Measurements from ENCODE around the gene URM1. TPM values are rescaled to one million over a fixed set of nuclear protein-coding genes. Genes with fewer than 3 reads are reported as not detected.

The URM1 gene
- total RNA-seq, 1 experiment from 2014 or later = 45.4 TPM

GRCh38 chr9:128391956-128392301 is 20.8 kb downstream of the URM1 start:
- Histone ChIP-seq H3K4me3 (ENCODE audit: low read depth in 2 of 2, low read length in 2 of 2) (no peak overlapping the region), H3K9me3 (ENCODE audit: control insufficient read depth, insufficient read depth, low read depth, low read length) (no peaks in the 10 kb centered on the region), H3K27me3 (ENCODE audit: control insufficient read depth, insufficient read depth, low read length) (no peaks in the 10 kb centered on the region), H3K27ac (ENCODE audit: low read length) (no peak overlapping the region), H3K4me1 (ENCODE audit: control insufficient read depth, insufficient read depth, low read length) (no peaks in the 10 kb centered on the region), H3K36me3 (ENCODE audit: control insufficient read depth, insufficient read depth, low read length) (no peaks in the 10 kb centered on the region)
- intact Hi-C loops (cut with micrococcal nuclease; ENCODE audit: unreplicated experiment) = no loop called here
- DNase-seq (ENCODE audit: low read depth, low spot score) (no peak), ATAC-seq (no peak)
- no peak for TF ChIP-seq REST (IDR thresholded peaks at IDR 0.05; ENCODE audit: insufficient read depth in 1 of 2, low read depth in 2 of 2, low read length in 1 of 2)
- TF ChIP-seq SIN3A (IDR thresholded peaks at IDR 0.05; ENCODE audit: borderline replicate concordance, insufficient read depth, low read depth, low read length) = no peak
- TF ChIP-seq CTCF (IDR thresholded peaks at IDR 0.05) = no peak
- no peak for TF ChIP-seq TCF7L2 (IDR thresholded peaks at IDR 0.05; ENCODE audit: low read depth, low read length)
- no peak for TF ChIP-seq POLR2AphosphoS5 (IDR thresholded peaks at IDR 0.05; ENCODE audit: low read depth, low read length)
- POLR2A ChIA-PET = no interaction called here
- in situ Hi-C loops (cut with HindIII; ENCODE audit: low pct_unique_long_range_greater_than_20kb, low sequenced_read_pairs) = no loop called here
- no TSS peak for BruUV-seq (replicated peaks)
- CTCF ChIA-PET = no interaction called here

- DNase-seq (ENCODE audit: low read depth, low spot score) (no peak), ATAC-seq (no peak)
- Histone ChIP-seq H3K4me1 (ENCODE audit: control insufficient read depth, insufficient read depth, low read length) (no peaks in the 10 kb centered on the region), H3K27me3 (ENCODE audit: control insufficient read depth, insufficient read depth, low read length) (no peaks in the 10 kb centered on the region), H3K36me3 (ENCODE audit: control insufficient read depth, insufficient read depth, low read length) (no peaks in the 10 kb centered on the region), H3K4me3 (ENCODE audit: low read depth in 2 of 2, low read length in 2 of 2) (no peak overlapping the region), H3K9me3 (ENCODE audit: control insufficient read depth, insufficient read depth, low read depth, low read length) (no peaks in the 10 kb centered on the region), H3K27ac (ENCODE audit: low read length) (no peak overlapping the region)
- ChIA-PET CTCF (no interaction called here), POLR2A (no interaction called here)
- TF ChIP-seq SIN3A (IDR thresholded peaks at IDR 0.05; ENCODE audit: borderline replicate concordance, insufficient read depth, low read depth, low read length) (no peak), REST (IDR thresholded peaks at IDR 0.05; ENCODE audit: insufficient read depth in 1 of 2, low read depth in 2 of 2, low read length in 1 of 2) (no peak), TCF7L2 (IDR thresholded peaks at IDR 0.05; ENCODE audit: low read depth, low read length) (no peak), POLR2AphosphoS5 (IDR thresholded peaks at IDR 0.05; ENCODE audit: low read depth, low read length) (no peak), CTCF (IDR thresholded peaks at IDR 0.05) (no peak)
- BruUV-seq (replicated peaks) = no TSS peak
- intact Hi-C loops (cut with micrococcal nuclease; ENCODE audit: unreplicated experiment) = no loop called here
- in situ Hi-C loops (cut with HindIII; ENCODE audit: low pct_unique_long_range_greater_than_20kb, low sequenced_read_pairs) = no loop called here
Observed at GRCh38 chr9:128392302-128393144, 21.3 kb downstream of the URM1 start.

Data from Panc1 (cell line).